RWPE1 (cell line): Measurements from ENCODE around the gene TAC3.
"Not testable (repeated sequence)": the region's sequence is repeated elsewhere in the genome, so short reads cannot be mapped to it uniquely, and the experiment has no call there.

Experiments used
- CTCF ChIA-PET: fragments of 350-600 bp; sonication (Branson Sonifier 250); formaldehyde crosslinking; extraction: SDS; loops from one replicate; lab custom pipeline; 2021; lab: Yijun Ruan, JAX
- POLR2A ChIA-PET: fragments of 400-600 bp; formaldehyde crosslinking; extraction: SDS; loops from one replicate; lab custom pipeline; 2020; ENCODE audit warnings: antibody characterized with exemption; ENCODE audit not compliant: low non-redundant PET; lab: Yijun Ruan, JAX
- DNase-seq: peaks from one replicate; pipeline ENCODE4 v3.0.0; 2012; ENCODE audit warnings: low spot score
- H3K27ac ChIP-seq: fragments of 450-650 bp; 2 replicates; pipeline ENCODE4 v1.5.1; 2017
- CTCF ChIP-seq: fragments of 450-650 bp; conservative IDR thresholded peaks from 2 replicates; pipeline ENCODE4 v1.5.1; 2017; ENCODE audit warnings: low read depth, mild to moderate bottlenecking

The TAC3 gene

GRCh38 chr12:56980941-56981530 is 35.3 kb downstream of the TAC3 start:
- POLR2A ChIA-PET = no interaction called here
- no peak for DNase-seq
- TF ChIP-seq CTCF = no peak
- CTCF ChIA-PET = interaction anchor here (0.6 kb wide), 1 partner anchor 1599 kb away, joined by 4 read pairs; no protein-coding TSS in a partner anchor
- no peak overlapping the region for H3K27ac ChIP-seq

GRCh38 chr12:56980268-56980667 is 36.1 kb downstream of the TAC3 start:
- H3K27ac ChIP-seq = no peak overlapping the region
- no peak for TF ChIP-seq CTCF
- CTCF ChIA-PET = no interaction called here
- DNase-seq = no peak
- POLR2A ChIA-PET = no interaction called here

- no peak for TF ChIP-seq CTCF
- H3K27ac ChIP-seq = no peak overlapping the region
- POLR2A ChIA-PET = no interaction called here
- CTCF ChIA-PET = no interaction called here
- no peak for DNase-seq
Observed at GRCh38 chr12:56979628-56980027, 36.7 kb downstream of the TAC3 start.

GRCh38 chr12:56978397-56979138 is 37.8 kb downstream of the TAC3 start:
- CTCF ChIA-PET = no interaction called here
- no peak for TF ChIP-seq CTCF
- POLR2A ChIA-PET = no interaction called here
- no peak for DNase-seq
- H3K27ac ChIP-seq = no peak overlapping the region

GRCh38 chr12:56977361-56977760 is 39.0 kb downstream of the TAC3 start:
- POLR2A ChIA-PET, DNase-seq, CTCF ChIA-PET, H3K27ac ChIP-seq: not testable (repeated sequence)

GRCh38 chr12:56974224-56974623 is 42.1 kb downstream of the TAC3 start:
- DNase-seq, POLR2A ChIA-PET, CTCF ChIA-PET, H3K27ac ChIP-seq: not testable (repeated sequence)

- H3K27ac ChIP-seq, DNase-seq, CTCF ChIA-PET, POLR2A ChIA-PET: not testable (repeated sequence)
Observed at GRCh38 chr12:56968910-56969309, 47.4 kb downstream of the TAC3 start.

- DNase-seq, H3K27ac ChIP-seq, POLR2A ChIA-PET, CTCF ChIA-PET: not testable (repeated sequence)
Observed at GRCh38 chr12:56965997-56966642, 50.2 kb downstream of the TAC3 start.

GRCh38 chr12:56965124-56965523 is 51.2 kb downstream of the TAC3 start:
- H3K27ac ChIP-seq, CTCF ChIA-PET, POLR2A ChIA-PET, DNase-seq: not testable (repeated sequence)

- POLR2A ChIA-PET, DNase-seq, H3K27ac ChIP-seq, CTCF ChIA-PET: not testable (repeated sequence)
Observed at GRCh38 chr12:56963557-56963956, 52.8 kb downstream of the TAC3 start.

GRCh38 chr12:56962247-56962646 is 54.1 kb downstream of the TAC3 start:
- DNase-seq, CTCF ChIA-PET, H3K27ac ChIP-seq, POLR2A ChIA-PET: not testable (repeated sequence)
